Activated CD8-positive, alpha-beta memory T cell treated with anti-CD3 and anti-CD28 coated beads, Interleukin-2, amount 50 U/mL, for 4 hours (primary cell): ENCODE results near the gene TRIP12.
"Not testable (repeated sequence)": the region's sequence is repeated elsewhere in the genome, so short reads cannot be mapped to it uniquely, and the experiment has no call there.

Source experiments
- DNase-seq: peaks from one replicate; pipeline ENCODE4 v3.0.0-alpha.2; 2020

Gene TRIP12

GRCh38 chr2:229920011-229920641 is 1.7 kb downstream of the TRIP12 start:
- peak; percentile 20 for DNase-seq

DNA sequence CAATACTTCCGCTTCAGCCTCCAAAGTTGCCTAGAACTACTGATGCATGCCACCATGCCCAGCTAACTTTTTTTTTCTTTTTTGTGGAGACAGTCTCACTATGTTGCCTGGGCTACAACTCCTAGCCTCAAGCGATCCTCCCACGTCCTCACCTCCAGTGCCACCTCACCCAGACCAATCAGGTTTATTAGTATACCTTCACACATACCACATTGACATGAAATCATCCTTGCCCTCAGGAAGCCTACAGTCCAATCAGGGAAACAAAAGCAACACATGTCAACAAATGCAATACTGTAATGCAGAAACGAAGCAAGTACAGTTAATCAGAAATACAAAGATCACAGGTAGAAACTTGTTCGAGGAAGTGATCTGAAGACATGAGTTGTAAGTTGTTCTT is 4.0 kb downstream of the TRIP12 start:
- DNase-seq, result no peak

DNA sequence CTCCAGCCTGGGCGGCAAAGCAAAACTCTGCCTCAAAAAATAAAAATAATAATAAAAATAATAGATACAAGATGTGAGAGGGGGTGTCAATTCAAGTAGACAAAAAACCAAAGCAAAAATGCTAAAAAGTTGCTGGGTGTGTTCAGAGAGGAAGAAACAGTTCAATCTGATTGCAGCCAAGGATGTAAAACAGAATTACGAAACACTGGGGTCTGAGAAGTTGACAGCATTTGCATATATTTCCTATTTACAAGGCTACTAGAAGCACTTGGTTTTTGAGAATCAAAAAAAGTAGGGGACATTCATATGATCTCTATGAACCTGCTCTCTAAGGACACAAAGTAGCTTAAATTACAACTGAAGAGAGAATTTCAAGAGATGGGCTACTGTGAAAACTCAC is 7.6 kb downstream of the TRIP12 start:
- no peak for DNase-seq

DNA sequence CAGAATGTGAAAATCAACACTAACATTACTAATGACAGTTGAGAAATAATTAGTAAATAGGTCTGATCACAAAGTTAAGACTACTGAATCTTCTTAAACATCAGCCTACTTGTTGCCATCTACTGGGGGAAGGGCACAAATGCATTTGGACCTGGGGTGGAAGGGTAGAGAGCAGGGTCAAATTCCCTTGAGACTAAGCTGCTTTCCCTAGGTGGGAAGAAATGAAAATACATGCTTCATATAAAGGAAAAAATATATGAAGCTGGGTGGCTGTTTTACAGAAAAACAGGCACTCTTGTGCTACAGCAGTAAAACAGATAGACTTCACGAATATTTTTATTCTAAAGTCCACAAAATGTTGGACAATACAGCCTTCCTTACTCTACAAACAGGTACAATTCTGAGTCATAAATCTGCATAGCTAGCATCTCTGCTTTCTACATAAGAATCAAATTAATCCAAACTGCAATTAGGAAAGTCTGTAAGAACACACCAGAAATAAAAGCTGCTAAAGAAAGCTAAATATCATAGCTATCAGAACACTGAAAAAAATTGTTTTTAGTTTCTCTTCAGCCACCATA is 10.9 kb downstream of the TRIP12 start:
- no peak for DNase-seq

GRCh38 chr2:229910147-229910831 is 11.5 kb downstream of the TRIP12 start:
- no peak for DNase-seq

DNA sequence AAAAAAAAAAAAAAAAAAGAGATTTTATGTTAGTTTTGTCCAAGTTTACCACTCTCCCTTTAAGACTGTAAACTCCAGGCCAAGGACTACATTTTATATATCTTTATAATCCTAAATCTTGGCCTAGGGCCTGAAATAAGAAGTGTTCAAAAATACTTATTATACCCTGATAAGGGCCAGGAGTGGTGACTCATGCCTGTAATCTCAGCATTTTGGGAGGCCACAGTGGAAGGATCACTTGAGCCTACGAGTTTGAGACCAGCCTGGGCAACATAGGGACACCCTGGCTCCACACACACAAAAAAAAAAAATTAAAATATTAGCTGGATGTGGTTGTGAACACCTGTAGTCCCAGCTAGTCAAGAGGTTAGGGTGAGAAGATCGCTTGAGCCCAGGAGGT is 12.7 kb downstream of the TRIP12 start:
- DNase-seq, result no peak

DNA sequence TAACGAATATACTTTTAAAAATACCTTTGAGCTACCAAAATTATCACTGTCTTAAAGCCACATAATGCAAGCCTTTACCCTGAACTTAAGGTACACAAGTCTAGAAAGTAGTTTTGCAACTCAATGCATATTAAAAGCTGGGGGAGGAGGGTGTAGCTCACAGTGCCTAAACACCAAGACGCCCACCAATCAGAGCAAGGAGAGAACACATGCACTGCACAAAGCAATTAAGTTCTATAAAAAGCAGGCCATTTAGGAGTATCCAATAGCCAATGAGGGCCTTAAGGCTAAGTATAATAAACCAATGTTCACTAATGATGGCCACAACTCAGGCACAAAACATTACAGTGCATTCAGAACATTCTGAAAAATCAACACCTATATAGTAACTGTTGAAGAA is 16.2 kb downstream of the TRIP12 start:
- no peak for DNase-seq

DNA sequence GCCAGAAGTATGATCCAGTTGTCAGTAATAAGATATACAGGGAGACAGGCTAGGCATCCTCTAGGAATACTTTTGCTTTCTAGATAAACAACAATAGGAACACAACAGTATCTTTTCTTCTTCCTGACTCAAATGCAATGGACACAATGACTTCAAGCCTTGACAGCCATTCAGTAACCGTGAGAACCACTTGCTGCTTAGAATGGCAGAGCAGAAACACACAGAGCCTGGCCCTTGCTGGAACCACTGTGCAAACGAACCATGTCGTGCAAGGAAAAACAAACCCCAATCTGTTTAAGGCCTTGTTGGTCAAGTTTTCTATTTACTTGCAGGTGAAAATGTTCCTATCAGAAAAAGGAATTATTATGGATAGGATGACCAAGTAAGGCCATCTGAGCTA is 18.8 kb downstream of the TRIP12 start:
- DNase-seq, result no peak

DNA sequence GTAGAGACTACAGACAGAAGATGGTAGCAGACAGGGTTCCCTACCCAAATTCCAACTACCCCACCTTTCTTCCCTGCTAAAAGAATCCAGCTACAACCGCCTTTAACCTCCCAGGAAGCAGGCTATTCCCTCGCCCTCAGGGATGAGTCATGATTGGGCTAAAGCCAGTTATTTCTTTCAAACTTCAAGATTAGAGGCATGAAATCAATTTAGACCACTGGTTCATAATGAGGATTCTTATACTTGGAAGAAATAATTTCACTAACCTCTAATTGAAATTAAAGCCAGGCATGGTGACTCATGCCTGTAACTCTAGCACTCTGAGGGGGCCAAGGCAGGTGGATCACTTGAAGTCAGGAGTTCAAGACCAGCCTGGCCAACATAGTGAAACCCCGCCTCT is 20.0 kb downstream of the TRIP12 start:
- no peak for DNase-seq

DNA sequence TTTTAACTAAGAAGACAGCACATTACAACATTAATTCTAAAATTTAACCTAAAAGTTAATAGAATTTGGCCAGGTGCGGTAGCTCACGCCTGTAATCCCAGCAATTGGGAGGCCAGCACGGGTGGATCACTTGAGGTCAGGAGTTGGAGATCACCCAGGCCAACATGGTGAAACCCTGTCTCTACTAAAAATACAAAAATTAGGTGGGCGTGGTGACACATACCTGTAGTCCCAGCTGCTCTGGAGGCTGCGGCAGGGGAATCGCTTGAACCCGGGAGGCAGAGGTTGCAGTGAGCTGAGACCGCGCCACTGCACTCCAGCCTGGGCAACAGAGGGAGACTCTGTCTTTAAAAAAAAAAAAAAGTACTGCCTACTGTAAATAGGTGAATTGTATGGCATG is 21.3 kb downstream of the TRIP12 start:
- not testable (repeated sequence) for DNase-seq

DNA sequence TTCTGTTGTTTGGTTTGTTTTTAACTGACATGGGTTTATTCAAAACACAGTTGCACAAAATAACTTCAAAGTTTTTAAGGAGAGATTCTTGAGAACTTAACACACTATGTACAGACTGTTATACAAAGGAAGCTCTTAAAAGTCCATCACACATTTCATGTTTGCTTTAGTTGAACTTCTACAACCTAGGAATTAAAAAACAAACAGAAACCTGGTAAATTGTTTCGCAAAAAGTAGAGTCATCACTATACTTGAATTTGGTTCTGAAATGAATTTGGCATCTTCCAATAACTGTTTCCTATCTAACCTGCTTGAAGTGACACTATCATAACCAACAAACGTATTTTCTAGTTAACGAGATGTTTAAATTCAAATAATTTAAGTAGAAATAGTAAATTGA is 21.8 kb downstream of the TRIP12 start:
- DNase-seq, result no peak

DNA sequence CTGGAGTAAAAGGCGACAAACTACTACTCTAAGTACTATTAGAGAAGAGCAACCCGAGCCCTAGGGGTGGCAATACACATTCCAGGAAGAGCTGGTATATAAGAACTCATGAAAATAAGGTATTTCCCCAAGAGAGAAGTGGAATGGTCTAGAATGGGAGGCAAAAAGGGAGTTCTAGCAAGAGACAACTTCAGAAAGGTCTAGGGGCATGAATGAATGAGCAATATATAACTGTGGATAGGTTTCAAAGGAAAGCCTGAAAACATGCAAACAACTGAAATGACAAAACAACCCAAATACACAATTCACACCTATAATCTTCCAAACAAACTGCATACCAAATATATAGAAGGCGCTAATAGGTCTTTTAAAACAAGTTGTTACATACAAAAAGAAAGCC is 22.2 kb downstream of the TRIP12 start:
- DNase-seq, result no peak

GRCh38 chr2:229896857-229897256 is 25.0 kb downstream of the TRIP12 start:
- DNase-seq, result no peak

DNA sequence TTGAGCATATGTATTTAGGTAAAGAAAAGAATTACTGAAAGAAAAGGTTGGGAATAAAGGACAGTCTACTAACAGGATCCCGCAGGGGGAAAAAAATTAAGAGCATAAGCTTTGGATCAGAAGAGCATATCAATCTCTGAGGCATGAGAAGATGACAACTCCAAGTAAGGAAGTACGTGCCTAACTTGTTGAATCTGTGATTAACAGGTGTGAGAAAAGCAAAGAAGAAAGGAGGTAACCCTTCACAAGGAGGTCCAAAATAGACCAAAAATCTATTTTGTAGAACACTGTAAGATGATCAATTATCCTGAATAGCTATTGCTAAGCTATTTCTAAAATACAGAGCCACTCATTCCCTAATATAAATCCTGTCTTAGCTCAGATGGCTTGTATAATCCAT is 32.8 kb downstream of the TRIP12 start:
- DNase-seq, result no peak

GRCh38 chr2:229888031-229888430 is 33.8 kb downstream of the TRIP12 start:
- no peak for DNase-seq

- DNase-seq, result no peak
These were observed 34.4 kb downstream of the TRIP12 start for GRCh38 chr2:229887441-229887840.

- DNase-seq, result no peak
These were observed 36.8 kb downstream of the TRIP12 start for GRCh38 chr2:229884775-229885699.

DNA sequence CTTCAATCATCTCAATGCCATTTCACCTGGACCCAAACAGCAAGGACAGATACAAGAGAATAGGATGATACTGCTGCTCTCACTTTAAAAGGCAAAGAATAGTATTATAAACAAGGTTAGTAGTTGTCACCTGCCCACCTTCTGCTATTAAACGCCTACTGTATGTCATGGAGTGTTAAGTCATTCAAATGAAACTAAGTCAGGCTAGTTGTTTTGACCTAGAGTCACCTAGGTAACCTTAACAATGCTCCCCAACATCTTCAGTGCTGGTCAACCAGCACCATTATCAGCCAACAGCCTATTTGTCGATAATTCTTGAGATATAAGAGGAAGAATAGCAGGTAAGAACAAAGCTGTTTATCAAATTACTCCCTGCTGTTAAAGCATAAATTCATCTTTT is 39.2 kb downstream of the TRIP12 start:
- no peak for DNase-seq

DNA sequence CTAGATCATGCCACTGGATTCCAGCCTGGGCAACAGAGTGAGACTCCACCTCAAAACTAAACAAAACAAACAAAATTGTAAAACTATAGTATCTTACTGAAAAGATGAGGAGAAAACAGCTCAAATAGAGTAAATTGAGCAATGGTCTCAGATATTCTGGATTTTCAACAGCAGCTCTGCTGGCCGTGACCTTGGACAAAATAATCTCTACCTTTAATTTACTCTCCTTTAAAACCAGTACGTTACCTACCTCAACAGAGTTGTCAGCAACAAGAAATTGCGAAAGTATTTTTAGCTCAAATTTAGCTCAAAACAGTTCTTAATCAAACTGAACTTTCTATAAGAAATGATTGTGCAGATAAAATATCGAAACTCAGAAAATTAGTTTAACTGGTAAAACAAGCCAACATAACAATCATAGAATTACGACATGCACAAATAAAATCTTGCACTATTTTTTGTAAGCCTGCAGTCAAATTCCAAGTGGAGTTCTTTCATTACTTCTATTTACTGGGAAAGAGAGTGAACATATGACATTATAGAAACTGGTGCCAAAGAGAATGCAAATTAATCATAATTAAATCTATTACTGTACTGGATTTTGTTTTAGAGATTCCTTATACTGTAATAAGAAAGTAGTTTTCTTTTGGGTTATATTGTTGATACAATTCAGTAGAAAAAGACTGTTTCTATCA is 40.8 kb downstream of the TRIP12 start:
- DNase-seq, result no peak

DNA sequence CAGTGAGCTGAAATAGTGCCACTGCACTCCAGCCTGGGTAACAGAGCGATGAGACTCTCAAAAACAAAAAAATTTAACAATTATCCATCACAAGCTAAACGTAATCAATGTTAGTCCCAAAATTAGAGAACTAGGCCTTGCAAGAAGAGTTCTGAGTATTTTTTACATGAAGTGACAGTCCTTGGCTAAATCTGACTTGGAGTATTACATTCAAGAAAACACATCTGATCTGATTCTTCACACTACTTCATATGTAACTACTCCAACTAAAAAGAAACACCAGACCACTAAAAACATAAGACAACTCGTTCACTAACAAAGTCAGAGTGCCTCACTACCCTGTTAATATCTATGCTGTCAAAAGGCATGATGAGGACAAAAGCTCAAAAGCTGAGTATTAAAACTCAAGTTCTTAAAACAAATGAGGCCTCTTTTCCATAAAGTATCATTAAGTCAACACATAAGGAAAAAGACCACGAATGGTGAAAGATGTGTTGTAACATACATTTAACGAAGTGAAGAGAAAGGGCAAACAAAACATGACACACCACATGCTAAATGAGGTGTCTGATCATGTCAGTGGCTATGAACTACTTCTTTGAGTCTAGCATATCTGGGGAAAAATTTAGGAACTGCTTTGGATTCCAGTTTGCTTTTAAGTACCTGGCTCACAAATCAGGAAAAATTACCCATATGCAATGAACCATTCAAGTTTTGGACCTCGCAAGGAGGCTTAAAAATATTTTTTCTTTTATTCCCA is 42.4 kb downstream of the TRIP12 start:
- DNase-seq, result no peak

- no peak for DNase-seq
These were observed 46.3 kb downstream of the TRIP12 start for GRCh38 chr2:229875549-229875948.

GRCh38 chr2:229874647-229875046 is 47.2 kb downstream of the TRIP12 start:
- no peak for DNase-seq
